PC-3 (cell line): ENCODE measurements around the gene KCNK2. TPM values are rescaled to one million over a fixed set of nuclear protein-coding genes. Genes with fewer than 3 reads are reported as not detected.

Experiments
- ATAC-seq: fragments of 200-7000 bp; cut with Tn5 transposase; 2 replicates; pipeline ENCODE4 v1.9.1; 2020; ENCODE audit warnings: mild to moderate bottlenecking, moderate library complexity
- BruUV-seq: library from RNA; stranded (reverse); fragments of 400-500 nt; replicated peaks from 2 replicates; lab custom pipeline; 2021; lab: Mats Ljungman, UMichigan
- CTCF ChIA-PET: fragments of 300-600 bp; sonication (Branson Sonifier 250); formaldehyde crosslinking; loops from one replicate; lab custom pipeline; 2022; ENCODE audit warnings: antibody characterized with exemption; lab: Charles Lee
- POLR2A ChIA-PET: fragments of 300-600 bp; sonication (Branson Sonifier 250); formaldehyde crosslinking; loops from one replicate; lab custom pipeline; 2022; ENCODE audit warnings: antibody characterized with exemption; ENCODE audit not compliant: unreplicated experiment; lab: Charles Lee
- DNase-seq: peaks from one replicate; pipeline ENCODE4 v3.0.0-alpha.2; 2015
- H2AFZ ChIP-seq: fragments of 300-600 bp; sonication (generic); 2 replicates; pipeline ENCODE4 v1.6.0; 2016; ENCODE audit warnings: antibody characterized with exemption, low read length
- H3F3A ChIP-seq: fragments of 300-600 bp; sonication (generic); one replicate; pipeline ENCODE4 v1.6.0; 2017; ENCODE audit warnings: antibody characterized with exemption, low read length, control low read depth, mild to moderate bottlenecking; ENCODE audit not compliant: unreplicated experiment
- H3K27ac ChIP-seq: fragments of 300-600 bp; sonication (generic); 2 replicates; pipeline ENCODE4 v1.5.1; 2016; ENCODE audit warnings: mild to moderate bottlenecking, low read length
- H3K27me3 ChIP-seq: fragments of 300-600 bp; sonication (generic); 2 replicates; pipeline ENCODE4 v1.6.1; 2016; ENCODE audit warnings: low read length, mixed read lengths
- H3K36me3 ChIP-seq: fragments of 300-600 bp; sonication (generic); 2 replicates; pipeline ENCODE4 v1.6.1; 2016; ENCODE audit warnings: low read depth, mixed run types, low read length, mixed read lengths
- H3K4me1 ChIP-seq: fragments of 300-600 bp; sonication (generic); 2 replicates; pipeline ENCODE4 v1.5.1; 2016; ENCODE audit warnings: low read length; ENCODE audit not compliant: insufficient read depth
- H3K4me2 ChIP-seq: fragments of 300-600 bp; sonication (generic); 2 replicates; pipeline ENCODE4 v1.6.0; 2016; ENCODE audit warnings: low read length
- H3K4me3 ChIP-seq: fragments of 300-600 bp; sonication (generic); 2 replicates; pipeline ENCODE4 v1.5.1; 2016; ENCODE audit warnings: mild to moderate bottlenecking, low read length, mixed read lengths
- H3K79me2 ChIP-seq: fragments of 300-600 bp; sonication (generic); 2 replicates; pipeline ENCODE4 v1.6.1; 2017; ENCODE audit warnings: low read length, mixed read lengths
- H3K9ac ChIP-seq: fragments of 300-600 bp; sonication (generic); 2 replicates; pipeline ENCODE4 v1.6.0; 2016; ENCODE audit warnings: mild to moderate bottlenecking, low read length
- H3K9me2 ChIP-seq: fragments of 300-600 bp; sonication (generic); replicated peaks from 2 replicates; pipeline ENCODE4 v1.6.1; 2016; ENCODE audit warnings: mixed run types, low read length, mixed read lengths
- H3K9me3 ChIP-seq: fragments of 300-600 bp; sonication (generic); 2 replicates; pipeline ENCODE4 v1.6.1; 2016; ENCODE audit warnings: low read length, mixed read lengths
- H4K20me1 ChIP-seq: fragments of 300-600 bp; sonication (generic); 2 replicates; pipeline ENCODE4 v1.6.1; 2016; ENCODE audit warnings: low read length, mixed read lengths
- EZH2 ChIP-seq: fragments of 300-600 bp; sonication (generic); IDR thresholded peaks from one replicate; pipeline ENCODE4 v1.6.1; 2017; ENCODE audit warnings: antibody characterized with exemption, mild to moderate bottlenecking, low read length; ENCODE audit not compliant: unreplicated experiment
- EZH2phosphoT487 ChIP-seq: fragments of 300-600 bp; sonication (generic); IDR thresholded peaks from 2 replicates; pipeline ENCODE4 v1.6.1; 2018; ENCODE audit warnings: mild to moderate bottlenecking, antibody characterized with exemption, low read length, borderline replicate concordance
- intact Hi-C: fragments of 100-400 bp; cut with micrococcal nuclease; formaldehyde crosslinking; loops from 2 replicates; pipeline ENCODE4 v1.9.0; 2023
- total RNA-seq: library from RNA; depleted of rRNA; stranded (reverse); fragments of >200 nt; gene quantifications from 2 replicates; pipeline ENCODE4 v1.2.3, GENCODE V29; 2014
- TF ChIP-seq, protein P1 (sequence below): fragments of 300-600 bp; sonication (generic); conservative IDR thresholded peaks from 2 replicates; pipeline ENCODE4 v1.5.1; 2017; ENCODE audit warnings: antibody characterized with exemption, low read depth, mild to moderate bottlenecking, low read length

Gene KCNK2
- total RNA-seq, 1 experiment from 2014 or later = not detected

DNA sequence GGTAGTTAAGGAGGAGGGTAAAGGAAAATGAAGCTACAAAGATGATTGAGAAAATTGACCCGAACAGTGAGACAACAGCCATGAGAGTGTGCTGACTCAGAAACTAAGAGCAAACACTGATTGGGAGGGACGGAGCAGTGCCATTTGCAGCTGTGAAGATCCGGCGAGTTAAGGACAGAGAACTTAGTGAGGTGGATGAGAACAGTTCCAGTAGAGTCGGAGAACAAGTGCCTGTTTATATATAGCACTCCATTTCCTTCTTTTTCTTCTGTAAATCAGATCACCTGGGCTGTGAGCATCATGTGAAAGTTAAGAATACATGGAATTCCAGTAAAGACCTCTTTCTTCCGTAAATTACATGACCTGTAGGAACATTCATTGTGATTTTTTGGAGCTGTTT lies 145.7 kb downstream of the KCNK2 start:
- DNase-seq (no peak), ATAC-seq (no peak)
- H3K4me1 ChIP-seq = no peaks in the 10 kb centered on the region
- ChIA-PET CTCF (no interaction called here), POLR2A (no interaction called here)
- H3K36me3 ChIP-seq = no peaks in the 10 kb centered on the region
- no peaks in the 10 kb centered on the region for H4K20me1 ChIP-seq
- TF ChIP-seq EZH2phosphoT487 (no peak), EZH2 (no peak)
- TF ChIP-seq, protein P1, sequence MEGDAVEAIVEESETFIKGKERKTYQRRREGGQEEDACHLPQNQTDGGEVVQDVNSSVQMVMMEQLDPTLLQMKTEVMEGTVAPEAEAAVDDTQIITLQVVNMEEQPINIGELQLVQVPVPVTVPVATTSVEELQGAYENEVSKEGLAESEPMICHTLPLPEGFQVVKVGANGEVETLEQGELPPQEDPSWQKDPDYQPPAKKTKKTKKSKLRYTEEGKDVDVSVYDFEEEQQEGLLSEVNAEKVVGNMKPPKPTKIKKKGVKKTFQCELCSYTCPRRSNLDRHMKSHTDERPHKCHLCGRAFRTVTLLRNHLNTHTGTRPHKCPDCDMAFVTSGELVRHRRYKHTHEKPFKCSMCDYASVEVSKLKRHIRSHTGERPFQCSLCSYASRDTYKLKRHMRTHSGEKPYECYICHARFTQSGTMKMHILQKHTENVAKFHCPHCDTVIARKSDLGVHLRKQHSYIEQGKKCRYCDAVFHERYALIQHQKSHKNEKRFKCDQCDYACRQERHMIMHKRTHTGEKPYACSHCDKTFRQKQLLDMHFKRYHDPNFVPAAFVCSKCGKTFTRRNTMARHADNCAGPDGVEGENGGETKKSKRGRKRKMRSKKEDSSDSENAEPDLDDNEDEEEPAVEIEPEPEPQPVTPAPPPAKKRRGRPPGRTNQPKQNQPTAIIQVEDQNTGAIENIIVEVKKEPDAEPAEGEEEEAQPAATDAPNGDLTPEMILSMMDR = no peak
- BruUV-seq = no TSS peak
- intact Hi-C loops = no loop called here
- H3K4me3 ChIP-seq = no peak overlapping the region
- no peak overlapping the region for H3K9ac ChIP-seq
- H3K9me2 ChIP-seq = no peaks in the 10 kb centered on the region; the same call in 1 of the 2 replicates
- H3K4me2 ChIP-seq = no peak overlapping the region
- H3K27ac ChIP-seq = no peak overlapping the region
- no peaks in the 10 kb centered on the region for H3K27me3 ChIP-seq
- peak overlapping the region; percentile 11; the same call in 1 of the 2 replicates for H2AFZ ChIP-seq
- H3K9me3 ChIP-seq = no peaks in the 10 kb centered on the region
- no peaks in the 10 kb centered on the region for H3F3A ChIP-seq
- no peaks in the 10 kb centered on the region for H3K79me2 ChIP-seq

DNA sequence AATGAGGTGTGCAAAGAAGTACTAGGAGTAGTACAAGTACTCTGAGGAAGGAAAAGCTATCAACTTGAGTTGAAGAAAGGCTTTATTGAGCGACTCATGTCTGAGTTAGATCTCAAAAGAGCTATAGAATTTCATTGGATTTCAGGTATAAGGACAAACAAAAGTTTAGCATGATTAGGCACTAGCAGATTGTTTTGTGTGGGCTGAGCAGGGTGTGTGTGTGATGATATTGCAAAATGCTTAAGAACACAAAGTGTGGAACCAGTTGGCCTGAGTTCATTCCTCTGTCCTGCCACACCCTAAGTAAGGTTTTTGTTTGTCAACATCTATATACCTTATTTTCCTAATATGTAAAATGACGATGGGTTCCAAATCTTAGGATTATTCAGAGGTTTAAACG lies 158.9 kb downstream of the KCNK2 start:
- BruUV-seq = no TSS peak
- POLR2A ChIA-PET = interaction anchor here (0.5 kb wide), 1 partner anchor 333 kb away, joined by 10 read pairs; no protein-coding TSS in a partner anchor

More for the DNA sequence above, 158.9 kb downstream of the KCNK2 start:
- Histone ChIP-seq H3K9ac (no peak overlapping the region), H3K4me2 (no peak overlapping the region), H3K27me3 (no peaks in the 10 kb centered on the region), H3K27ac (no peak overlapping the region), H3F3A (no peaks in the 10 kb centered on the region), H3K4me3 (no peak overlapping the region), H2AFZ (no peak overlapping the region), H3K36me3 (no peaks in the 10 kb centered on the region), H3K79me2 (no peaks in the 10 kb centered on the region), H4K20me1 (no peaks in the 10 kb centered on the region), H3K9me3 (no peaks in the 10 kb centered on the region), H3K9me2 (no peaks in the 10 kb centered on the region), H3K4me1 (no peaks in the 10 kb centered on the region)
- peak; percentile 68 for DNase-seq
- intact Hi-C loops = no loop called here
- CTCF ChIA-PET = no interaction called here
- ATAC-seq = peak; percentile 69
- no peak for TF ChIP-seq EZH2phosphoT487
- TF ChIP-seq, protein P1 = no peak
- no peak for TF ChIP-seq EZH2
